Ishikawa (cell line): ENCODE results near the gene GPR32.
A peak's percentile ranks its signal among the peaks of the same experiment; 100 is the strongest.

Experiments
- CEBPB ChIP-seq: IDR thresholded peaks from 2 replicates; pipeline ENCODE4 v1.6.1; 2012
- CREB1 ChIP-seq: IDR thresholded peaks from 2 replicates; pipeline ENCODE4 v1.6.1; 2012; ENCODE audit warnings: low read depth
- EGR1 ChIP-seq: IDR thresholded peaks from 2 replicates; pipeline ENCODE4 v1.6.1; 2012
- EP300 ChIP-seq: IDR thresholded peaks from 2 replicates; pipeline ENCODE4 v1.6.1; 2012; ENCODE audit warnings: borderline replicate concordance
- FOXM1 ChIP-seq: IDR thresholded peaks from 2 replicates; pipeline ENCODE4 v1.6.1; 2012; ENCODE audit warnings: low read depth, borderline replicate concordance
- MAX ChIP-seq: IDR thresholded peaks from 2 replicates; pipeline ENCODE4 v1.6.1; 2012
- NFIC ChIP-seq: IDR thresholded peaks from 2 replicates; pipeline ENCODE4 v1.6.1; 2012
- RAD21 ChIP-seq: IDR thresholded peaks from 2 replicates; pipeline ENCODE4 v1.6.1; 2012; ENCODE audit warnings: low read depth
- TAF1 ChIP-seq: IDR thresholded peaks from 2 replicates; pipeline ENCODE4 v1.6.1; 2012; ENCODE audit warnings: low read depth, mild to moderate bottlenecking
- TCF12 ChIP-seq: IDR thresholded peaks from 2 replicates; pipeline ENCODE4 v1.6.1; 2012; ENCODE audit warnings: low read depth
- TEAD4 ChIP-seq: IDR thresholded peaks from 2 replicates; pipeline ENCODE4 v1.6.1; 2012
- YY1 ChIP-seq: IDR thresholded peaks from 2 replicates; pipeline ENCODE4 v1.6.1; 2012; ENCODE audit warnings: low read depth
- ZBTB7A ChIP-seq: IDR thresholded peaks from 2 replicates; pipeline ENCODE4 v1.6.1; 2012; ENCODE audit warnings: low read depth
- TF ChIP-seq, protein P1 (sequence below): IDR thresholded peaks from 2 replicates; pipeline ENCODE4 v1.6.1; 2012; ENCODE audit warnings: low read depth, mild to moderate bottlenecking
- TF ChIP-seq, protein P2 (sequence below): IDR thresholded peaks from 2 replicates; pipeline ENCODE4 v1.6.1; 2012

The GPR32 gene

DNA sequence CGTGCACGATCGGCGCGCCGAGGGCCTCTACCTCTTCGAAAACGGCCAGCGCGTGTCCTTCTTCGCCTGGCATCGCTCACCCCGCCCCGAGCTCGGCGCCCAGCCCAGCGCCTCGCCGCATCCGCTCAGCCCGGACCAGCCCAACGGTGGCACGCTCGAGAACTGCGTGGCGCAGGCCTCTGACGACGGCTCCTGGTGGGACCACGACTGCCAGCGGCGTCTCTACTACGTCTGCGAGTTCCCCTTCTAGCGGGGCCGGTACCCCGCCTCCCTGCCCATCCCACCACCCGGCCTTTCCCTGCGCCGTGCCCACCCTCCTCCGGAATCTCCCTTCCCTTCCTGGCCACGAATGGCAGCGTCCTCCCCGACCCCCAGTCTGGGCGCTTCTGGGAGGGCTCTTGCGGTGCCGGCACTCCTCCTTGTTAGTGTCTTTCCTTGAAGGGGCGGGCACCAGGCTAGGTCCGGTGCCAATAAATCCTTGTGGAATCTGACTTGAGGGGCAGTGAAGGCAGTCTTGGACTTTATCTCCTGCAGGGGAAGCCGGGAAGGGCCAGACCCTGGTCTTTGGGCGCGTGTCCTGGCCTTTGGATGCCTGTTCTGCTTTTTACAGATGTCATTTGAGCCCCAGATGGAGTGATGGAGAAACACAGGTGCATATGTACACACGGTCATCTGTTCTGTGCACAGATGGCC, 44.9 kb upstream of the GPR32 start:
- TF ChIP-seq ZBTB7A, result no peak
- TF ChIP-seq EP300, result 0 out of 2 replicates have a peak, but pooled peaks have one; percentile 19

DNA sequence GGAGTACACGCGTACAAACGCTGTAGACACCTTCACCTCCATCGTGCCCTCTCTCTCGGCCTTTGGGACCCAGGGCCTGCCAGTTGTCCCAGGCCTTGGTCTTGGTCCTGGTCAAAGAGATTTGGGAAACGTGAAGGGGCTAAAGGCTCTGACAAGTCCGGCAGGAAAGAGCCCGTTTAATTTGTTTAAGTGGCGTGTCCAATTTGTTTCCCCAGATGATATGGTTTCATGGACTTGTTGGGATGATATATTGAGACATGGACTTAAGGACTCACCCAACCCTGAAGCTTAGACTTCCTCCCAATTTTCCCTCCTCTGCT, 44.4 kb upstream of the GPR32 start:
- TF ChIP-seq TEAD4 (no peak), TAF1 (no peak), MAX (no peak), CEBPB (no peak), RAD21 (no peak), EGR1 (no peak)
- TF ChIP-seq, protein P1, sequence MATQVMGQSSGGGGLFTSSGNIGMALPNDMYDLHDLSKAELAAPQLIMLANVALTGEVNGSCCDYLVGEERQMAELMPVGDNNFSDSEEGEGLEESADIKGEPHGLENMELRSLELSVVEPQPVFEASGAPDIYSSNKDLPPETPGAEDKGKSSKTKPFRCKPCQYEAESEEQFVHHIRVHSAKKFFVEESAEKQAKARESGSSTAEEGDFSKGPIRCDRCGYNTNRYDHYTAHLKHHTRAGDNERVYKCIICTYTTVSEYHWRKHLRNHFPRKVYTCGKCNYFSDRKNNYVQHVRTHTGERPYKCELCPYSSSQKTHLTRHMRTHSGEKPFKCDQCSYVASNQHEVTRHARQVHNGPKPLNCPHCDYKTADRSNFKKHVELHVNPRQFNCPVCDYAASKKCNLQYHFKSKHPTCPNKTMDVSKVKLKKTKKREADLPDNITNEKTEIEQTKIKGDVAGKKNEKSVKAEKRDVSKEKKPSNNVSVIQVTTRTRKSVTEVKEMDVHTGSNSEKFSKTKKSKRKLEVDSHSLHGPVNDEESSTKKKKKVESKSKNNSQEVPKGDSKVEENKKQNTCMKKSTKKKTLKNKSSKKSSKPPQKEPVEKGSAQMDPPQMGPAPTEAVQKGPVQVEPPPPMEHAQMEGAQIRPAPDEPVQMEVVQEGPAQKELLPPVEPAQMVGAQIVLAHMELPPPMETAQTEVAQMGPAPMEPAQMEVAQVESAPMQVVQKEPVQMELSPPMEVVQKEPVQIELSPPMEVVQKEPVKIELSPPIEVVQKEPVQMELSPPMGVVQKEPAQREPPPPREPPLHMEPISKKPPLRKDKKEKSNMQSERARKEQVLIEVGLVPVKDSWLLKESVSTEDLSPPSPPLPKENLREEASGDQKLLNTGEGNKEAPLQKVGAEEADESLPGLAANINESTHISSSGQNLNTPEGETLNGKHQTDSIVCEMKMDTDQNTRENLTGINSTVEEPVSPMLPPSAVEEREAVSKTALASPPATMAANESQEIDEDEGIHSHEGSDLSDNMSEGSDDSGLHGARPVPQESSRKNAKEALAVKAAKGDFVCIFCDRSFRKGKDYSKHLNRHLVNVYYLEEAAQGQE, result no peak

- TF ChIP-seq, protein P2, sequence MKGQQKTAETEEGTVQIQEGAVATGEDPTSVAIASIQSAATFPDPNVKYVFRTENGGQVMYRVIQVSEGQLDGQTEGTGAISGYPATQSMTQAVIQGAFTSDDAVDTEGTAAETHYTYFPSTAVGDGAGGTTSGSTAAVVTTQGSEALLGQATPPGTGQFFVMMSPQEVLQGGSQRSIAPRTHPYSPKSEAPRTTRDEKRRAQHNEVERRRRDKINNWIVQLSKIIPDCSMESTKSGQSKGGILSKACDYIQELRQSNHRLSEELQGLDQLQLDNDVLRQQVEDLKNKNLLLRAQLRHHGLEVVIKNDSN, result no peak
- TF ChIP-seq TAF1 (no peak), EGR1 (no peak), NFIC (no peak), TCF12 (no peak), FOXM1 (no peak), ZBTB7A (no peak), CREB1 (no peak)
Observed at GRCh38 chr19:50728084-50728737, 42.1 kb upstream of the GPR32 start.

DNA sequence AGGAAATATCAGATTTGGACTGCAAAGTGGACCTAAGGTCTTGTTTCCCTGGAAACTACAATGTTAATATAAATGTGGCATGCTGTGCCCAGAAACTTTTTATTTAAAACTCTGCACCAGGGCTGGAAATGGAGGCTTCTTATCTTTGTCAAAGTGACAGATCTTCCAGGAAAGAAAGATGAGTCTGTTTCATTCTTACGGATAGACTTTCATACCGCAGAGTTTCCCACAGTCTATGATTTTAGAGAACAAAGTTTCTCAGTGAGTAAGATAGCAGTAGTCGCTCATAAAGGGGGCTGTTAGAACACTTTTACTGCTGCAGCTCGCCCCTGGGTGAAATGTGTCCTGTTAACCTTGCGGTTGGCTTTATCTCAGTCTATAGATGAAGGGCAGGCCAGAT, 40.4 kb upstream of the GPR32 start:
- TF ChIP-seq, protein P1, result no peak

GRCh38 chr19:50735869-50736268, 34.4 kb upstream of the GPR32 start:
- no peak for TF ChIP-seq YY1
- no peak for TF ChIP-seq ZBTB7A

DNA sequence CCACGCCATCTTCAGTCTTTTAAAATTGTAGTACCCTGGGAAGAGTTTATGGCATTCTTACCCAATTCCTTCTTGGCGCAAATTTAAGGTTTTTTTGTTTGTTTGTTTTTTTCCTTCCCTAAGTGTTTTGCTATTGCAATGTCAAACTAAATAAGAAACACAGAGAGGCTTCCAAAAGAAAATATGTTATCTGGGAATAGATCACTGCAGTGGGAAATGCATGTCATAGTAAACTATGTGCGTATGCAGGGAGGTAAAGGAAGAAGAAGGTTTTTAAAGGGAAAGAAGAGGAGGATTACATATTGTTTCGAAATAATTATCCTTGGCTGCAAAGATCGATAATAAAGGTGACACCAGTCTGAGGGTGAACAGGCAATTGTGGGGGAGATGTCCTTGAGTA, 33.9 kb upstream of the GPR32 start:
- TF ChIP-seq MAX, result no peak
- TF ChIP-seq TCF12, result no peak
- no peak for TF ChIP-seq TAF1

DNA sequence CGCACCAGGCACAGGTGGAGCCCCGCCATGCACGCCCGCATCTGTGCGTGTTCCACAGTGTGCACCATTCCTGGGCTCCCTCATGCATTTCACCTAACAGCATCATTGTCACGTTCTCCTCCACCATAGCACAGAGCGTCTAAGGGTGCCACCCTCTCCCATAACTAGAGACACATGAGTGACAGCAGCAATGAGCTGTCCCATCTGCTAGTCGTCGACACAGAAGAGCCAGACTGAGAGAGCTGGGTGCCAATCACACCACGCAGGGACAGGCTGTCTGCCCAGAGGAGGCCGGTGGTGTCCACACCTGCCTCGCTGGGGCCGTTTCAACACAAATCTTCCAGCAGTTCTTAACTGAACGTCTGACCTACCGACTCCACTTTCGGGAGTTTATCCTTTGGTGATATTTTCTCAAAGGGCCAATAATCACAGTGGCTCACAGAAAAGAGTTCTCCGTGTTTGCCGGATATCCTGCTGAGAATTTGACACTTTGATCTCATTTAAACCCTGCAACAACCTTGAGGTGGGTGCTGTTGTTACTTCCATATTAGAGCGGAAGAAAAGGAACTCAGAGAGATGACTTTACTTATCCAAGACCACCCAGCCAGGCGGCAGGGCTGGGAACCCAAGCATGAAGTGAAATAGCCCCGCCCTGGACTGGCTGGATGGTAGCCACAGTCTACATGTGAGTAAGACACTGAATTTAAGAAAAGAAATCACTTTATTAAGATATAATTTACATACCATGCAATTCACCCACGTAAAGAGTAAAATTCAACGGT, 30.9 kb upstream of the GPR32 start:
- TF ChIP-seq CEBPB (no peak), NFIC (no peak), TEAD4 (no peak), EGR1 (no peak), CREB1 (no peak), YY1 (no peak), ZBTB7A (no peak), EP300 (no peak), TCF12 (no peak), MAX (no peak), FOXM1 (no peak), RAD21 (no peak), TAF1 (no peak)
- TF ChIP-seq, protein P1, result no peak
- TF ChIP-seq, protein P2, result no peak
